RCC 7860 (cell line): ENCODE data around the gene TEX51.

ENCODE experiments used
- DNase-seq: peaks from one replicate; pipeline ENCODE4 v3.0.0-alpha.2; 2015; ENCODE audit warnings: low spot score
- FAIRE-seq: peaks from 2 replicates; lab custom pipeline; 2012; peaks lifted over from hg19 to GRCh38; lab: Jason Lieb, UNC

Gene TEX51

DNA sequence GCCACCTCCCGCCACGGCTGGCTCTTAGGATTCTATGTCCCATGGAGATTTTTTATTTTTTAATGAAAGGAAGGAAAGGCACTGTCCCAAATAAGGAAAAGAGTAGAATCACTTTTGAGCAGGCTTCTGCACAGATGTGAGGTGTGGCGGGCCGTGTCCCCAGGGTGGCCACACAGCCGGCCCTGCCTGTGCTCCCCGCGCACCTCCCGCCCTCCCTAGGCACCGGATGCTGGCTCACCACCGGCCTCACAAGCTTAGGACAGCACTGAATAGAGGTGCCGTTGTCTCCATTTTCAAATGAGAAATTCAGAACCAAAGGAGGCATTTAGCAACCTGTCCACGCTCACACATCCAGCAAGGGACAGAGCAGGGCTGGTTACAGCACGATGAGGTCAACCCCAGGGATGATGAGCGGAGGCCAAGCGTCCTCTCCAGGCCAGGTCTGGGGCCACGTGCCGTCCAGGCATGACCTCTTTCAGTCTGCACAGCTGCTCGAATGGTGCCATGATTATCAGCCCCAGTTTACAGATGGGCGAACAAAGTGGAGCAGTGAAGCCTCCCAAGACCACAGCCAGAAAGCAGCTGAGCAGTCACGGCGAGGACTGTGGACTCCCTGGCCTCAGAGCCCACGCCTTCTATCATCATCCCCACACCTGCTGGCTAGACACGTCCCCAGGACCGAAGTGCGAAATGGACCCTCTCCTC lies 20.7 kb upstream of the TEX51 start:
- DNase-seq (no peak), FAIRE-seq (no peak)

DNA sequence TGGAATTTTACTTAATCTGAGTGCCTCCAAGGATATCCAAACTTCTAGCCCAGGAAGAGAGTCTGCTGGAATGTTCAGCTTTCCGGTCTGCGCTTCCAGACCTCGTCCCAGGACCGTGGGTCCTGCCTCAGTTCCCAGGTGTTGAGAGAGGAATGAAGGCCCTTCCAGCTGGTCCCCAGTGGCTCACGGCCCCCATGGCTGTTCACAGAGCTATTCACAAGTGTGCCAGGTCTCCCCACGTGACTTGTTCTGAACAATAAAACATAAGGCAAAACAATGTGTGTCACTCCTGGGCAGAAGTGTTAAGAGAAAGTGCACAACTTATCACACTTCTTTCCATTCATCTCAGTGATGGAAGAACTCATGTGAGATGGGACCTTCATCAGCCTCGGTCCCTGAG lies 20.1 kb upstream of the TEX51 start:
- DNase-seq = no peak
- FAIRE-seq = no peak

DNA sequence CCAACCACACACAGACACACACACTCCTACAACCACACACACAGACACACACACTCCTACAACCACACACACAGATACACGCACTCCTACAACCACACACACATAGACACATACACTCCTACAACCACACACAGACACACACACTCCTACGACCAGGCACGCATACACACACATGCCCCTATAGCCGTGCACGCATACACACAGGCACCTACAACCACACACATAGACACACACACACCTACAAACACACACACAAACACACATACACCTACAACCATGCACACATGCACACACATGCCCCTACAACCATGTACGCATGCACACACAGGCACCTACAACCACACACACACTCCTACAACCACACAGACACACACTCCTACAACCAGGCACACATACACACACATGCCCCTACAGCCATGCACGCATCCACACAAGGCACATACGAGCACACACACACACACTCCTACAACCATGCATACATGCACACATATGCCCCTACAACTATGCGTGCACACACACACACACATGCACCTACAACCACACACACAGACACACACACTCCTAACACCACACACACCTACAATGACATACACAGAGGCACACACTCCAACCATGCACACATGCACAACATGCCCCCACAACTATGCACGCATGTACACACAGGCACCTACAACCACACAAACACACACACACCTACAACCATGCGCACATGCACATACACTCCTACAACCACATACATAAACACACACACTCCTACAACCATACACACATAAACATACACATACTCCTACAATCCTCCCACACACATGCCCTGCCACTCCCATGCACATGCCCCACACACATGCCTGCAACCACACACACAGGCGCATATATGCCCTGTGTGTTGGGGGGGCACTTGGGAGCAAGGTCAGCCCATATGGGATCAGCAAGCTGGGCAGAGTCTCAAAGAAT lies 19.1 kb upstream of the TEX51 start:
- FAIRE-seq = no peak

GRCh38 chr2:126880324-126880723 lies 18.4 kb upstream of the TEX51 start:
- no peak for FAIRE-seq
- DNase-seq = no peak

More for the DNA sequence above, 19.1 kb upstream of the TEX51 start:
- DNase-seq = no peak

GRCh38 chr2:126880817-126881216 lies 17.9 kb upstream of the TEX51 start:
- DNase-seq (no peak), FAIRE-seq (no peak)

DNA sequence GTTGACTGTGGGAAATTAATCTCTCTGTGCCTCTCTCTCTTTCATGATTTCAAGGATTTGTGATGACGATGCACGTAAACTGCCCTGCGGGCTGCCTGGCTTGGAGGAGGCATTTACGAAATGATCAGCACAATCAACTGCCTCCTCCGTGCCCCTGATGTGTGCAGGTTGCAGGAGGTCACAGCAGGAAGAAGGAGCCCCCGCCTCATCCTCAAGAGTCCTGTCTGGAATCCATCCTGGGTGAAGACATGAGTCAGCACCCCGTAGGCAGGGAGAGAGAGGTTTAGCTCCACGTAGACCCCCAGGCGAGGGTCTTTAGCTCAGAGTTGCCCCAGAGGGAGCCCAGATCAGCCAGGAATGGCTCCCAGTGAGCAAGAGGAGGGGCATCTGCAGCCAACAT lies 17.1 kb upstream of the TEX51 start:
- no peak for FAIRE-seq
- no peak for DNase-seq

DNA sequence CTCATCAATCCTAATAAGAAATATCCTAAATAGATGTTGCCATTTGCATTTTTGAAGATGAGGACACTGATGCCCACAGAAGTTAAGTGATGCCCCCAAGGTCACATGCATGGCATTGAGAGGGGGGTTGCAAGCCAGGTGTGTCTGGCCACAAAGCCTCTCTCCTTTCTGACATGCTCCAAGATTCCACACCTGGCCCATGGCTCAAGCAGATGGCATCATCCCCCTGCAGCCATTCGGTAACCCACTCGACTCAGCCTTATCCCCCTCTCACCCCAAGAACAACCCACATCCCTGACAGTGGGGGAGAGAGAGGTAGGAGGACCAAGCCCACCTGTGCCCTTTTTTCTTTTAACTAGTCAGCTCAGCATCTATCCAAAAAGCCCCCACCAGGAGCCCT lies 16.5 kb upstream of the TEX51 start:
- FAIRE-seq = no peak
- no peak for DNase-seq

DNA sequence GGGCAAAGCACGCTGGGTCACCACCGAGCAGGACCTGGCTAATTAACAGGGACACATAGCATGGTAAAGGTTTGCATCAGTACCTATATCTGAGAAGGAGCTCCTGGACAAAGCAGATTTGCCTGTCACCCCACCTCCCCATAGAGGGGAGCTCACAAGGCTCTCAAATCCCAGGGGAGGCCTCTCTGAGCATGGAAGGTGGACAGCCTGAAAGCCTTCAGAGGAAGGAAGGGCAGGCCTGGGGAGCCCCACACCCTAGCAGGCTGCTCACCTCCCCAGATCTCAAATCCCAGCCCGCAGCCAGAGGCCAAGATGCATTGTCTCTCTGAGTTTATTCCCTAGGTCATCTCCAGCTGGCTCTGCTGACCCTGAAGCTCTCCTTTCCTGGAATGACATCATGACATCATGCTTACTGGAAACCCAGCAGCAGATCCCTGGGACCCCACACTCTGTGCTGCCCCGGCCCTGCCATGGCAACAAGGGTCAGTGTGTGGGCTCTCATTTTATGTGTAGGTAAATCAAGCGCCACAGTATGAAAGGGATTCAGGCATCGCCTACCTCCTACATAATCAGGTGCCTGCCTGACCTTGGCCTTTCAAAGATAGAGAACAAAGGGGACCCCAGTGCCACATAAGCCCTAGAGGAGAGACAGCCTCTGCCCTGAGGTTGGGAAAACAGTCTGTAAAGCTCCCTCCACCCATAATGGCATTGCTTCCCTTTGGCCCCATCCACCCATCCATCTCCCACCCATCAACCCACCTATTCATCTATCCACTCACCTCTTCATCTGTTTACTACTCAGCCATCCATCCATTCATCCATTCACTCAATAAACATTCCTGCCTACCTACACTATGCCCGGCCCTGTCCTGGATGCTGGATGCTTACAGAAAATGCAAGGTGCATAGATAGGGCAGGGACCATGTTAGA lies 15.7 kb upstream of the TEX51 start:
- DNase-seq = no peak
- FAIRE-seq = no peak

DNA sequence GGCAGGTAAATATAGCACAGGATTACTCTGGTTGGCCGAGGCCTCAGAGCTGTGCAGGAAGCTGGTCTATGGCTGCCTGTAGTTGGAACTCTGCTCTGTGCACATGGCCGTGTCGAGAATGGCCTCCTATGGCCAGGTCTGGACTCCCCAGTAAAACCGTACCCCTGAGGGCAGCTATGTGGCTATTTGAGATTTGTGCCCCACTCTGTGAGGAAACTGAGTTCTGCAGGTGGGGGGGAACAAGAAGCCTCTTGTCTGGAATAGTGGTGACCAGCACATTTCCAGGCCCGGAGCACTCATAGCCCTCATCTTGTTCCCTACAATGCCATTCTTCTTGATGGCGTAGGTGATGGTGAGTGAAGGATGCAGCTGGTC lies 15.0 kb upstream of the TEX51 start:
- FAIRE-seq (no peak), DNase-seq (no peak)

- no peak for FAIRE-seq
These were observed 13.6 kb upstream of the TEX51 start for GRCh38 chr2:126884861-126885750.

DNA sequence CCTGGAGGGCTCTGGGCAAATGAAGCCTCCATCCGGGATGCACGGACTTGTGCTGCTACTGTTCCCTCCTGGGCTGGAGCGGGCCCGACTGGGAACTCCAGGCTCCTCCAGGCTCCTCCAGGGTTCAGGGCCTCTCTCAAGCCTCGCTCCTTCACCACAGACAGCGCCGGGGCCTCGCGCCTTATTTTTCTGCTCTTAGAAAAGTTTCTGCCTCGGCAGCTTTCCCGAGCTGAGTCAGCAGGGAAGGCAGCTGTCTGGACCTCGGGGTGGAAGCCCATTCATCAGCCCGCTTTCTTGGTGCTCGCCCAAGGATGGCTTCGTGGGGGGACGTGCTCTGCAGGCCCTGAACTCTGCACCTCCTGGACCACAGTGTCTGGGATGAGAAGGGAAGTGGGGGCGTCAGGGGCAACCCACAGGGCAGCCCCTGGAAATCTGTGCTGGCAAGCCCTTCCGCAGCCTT lies 12.9 kb upstream of the TEX51 start:
- no peak for DNase-seq
- FAIRE-seq = no peak

More at GRCh38 chr2:126884861-126885750, 13.6 kb upstream of the TEX51 start:
- no peak for DNase-seq

- FAIRE-seq = no peak
- no peak for DNase-seq
These were observed 12.3 kb upstream of the TEX51 start for GRCh38 chr2:126886211-126886915.

DNA sequence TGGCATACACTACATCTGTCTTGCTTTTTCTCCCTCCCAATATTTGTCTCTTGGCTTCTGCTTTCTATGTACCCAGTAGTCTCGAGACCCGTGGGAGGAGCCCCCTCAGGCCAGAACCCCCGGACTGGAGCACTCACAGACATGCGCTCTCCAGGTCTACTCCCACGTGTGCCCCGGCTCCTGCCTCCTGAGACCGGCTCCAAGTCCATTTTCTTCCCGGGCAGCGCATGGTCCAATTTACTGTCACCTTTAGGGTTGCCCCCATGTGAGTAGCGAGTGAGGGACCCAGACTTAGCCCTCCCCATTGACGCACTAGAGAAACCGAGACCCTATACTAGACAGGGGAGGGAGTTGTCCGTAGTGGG lies 11.8 kb upstream of the TEX51 start:
- FAIRE-seq (no peak), DNase-seq (no peak)

DNA sequence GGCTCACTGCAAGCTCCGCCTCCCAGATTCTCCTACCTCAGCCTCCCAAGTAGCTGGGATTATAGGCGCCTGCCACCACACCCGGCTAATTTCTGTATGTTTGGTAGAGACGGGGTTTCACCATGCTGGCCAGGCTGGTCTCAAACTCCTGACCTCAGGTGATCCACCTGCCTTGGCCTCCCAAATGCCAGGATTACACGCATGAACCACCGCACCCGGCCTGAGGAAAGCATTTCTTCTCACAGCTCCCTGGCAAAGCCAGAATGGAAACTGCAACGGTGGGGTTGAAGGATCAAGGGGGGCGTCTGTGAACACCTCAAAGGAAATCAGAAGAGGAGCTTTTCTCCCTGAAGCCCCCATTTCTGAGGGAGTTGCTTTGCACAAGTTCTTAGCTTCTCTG lies 11.2 kb upstream of the TEX51 start:
- no peak for FAIRE-seq
- DNase-seq = no peak

DNA sequence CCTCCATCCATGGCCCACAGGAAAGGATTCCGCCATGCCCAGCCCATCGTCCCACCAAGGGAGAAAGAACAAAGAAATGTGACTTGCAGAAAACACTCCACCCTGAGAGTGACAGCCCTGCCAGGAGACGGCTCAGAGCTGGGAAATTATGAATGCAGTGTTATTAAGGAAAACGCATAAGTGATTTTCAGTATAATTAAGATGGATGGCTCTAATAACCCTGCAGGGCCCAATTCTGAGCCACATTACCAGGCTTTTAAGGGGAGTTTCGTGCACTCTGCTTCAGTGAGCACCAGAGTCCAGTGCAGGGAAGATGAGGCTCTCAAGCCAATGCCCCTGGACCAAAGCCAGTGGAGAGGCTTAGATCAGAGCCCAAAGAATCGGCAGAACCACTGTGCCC lies 10.6 kb upstream of the TEX51 start:
- FAIRE-seq = no peak
- no peak for DNase-seq

DNA sequence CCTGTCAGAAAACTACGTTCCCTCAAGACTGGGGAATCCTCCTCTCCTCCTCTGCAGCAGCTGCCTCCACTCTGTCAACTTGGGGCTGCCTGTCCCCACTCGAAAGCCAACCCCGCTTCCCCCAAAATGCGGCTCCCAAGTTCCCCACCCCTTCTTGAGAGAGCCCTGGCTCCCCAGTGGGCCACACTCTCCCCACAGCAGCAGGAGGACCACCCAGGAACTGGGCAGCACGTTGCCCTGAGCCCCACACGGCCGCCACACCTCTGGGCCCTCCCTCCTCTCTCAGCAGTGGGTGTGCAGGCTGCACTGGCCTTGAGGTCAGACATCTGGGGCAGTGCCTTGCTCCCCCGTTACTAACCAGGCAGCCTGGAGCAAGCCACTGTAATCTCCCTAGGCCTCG lies 9.6 kb upstream of the TEX51 start:
- no peak for FAIRE-seq

DNA sequence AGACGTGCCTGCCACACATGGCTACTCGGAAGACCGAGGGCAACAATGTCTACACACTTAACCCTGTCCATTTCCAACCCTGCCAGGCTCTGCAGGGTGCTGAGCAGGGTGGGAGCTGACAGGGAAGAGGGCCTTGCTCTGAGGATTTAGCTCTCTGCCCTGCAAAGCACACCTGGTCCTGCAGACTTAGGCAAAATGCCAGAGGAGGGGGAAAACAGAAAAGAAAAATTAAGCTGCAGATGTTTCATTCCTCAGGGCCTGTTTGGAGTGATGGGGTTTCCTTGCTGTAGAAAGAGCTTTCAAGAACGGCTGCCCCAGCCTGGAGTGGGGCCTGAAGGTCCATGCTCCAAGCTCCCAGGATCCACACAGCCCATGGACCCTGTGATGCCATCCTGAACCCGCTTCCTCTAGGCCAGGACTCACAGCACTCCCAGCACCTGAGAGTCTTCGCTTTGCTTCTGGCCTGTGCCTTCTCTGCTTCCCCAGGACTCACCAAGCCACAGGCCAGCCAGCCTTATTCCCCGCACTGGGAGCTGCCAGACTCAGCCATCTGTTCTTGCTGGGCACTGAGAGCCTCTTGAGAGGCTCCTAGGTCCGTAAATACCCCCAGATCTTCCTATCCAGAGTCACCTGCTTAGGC lies 9.1 kb upstream of the TEX51 start:
- no peak for DNase-seq
- no peak for FAIRE-seq

More for the DNA sequence above, 9.6 kb upstream of the TEX51 start:
- DNase-seq = no peak

DNA sequence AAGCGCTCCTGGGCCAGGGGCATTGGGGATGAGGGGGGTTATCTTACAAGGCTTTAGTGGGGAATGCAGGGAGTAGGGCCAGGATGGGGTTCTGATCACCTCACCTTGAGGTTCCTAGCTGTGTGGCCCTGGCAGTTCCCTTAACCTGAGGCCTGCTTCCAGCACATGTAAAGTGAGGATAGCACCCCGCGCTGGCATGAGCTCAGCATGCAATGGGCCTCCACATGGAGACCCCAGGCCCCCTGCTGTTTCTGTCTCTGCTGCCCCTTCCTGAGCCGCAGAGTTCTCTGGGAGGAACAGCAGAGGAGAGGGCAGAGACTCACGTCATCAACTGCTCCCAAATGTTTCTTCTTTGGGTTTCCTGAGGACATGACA lies 8.6 kb upstream of the TEX51 start:
- no peak for FAIRE-seq
- no peak for DNase-seq
